HepG2 (cell line): ENCODE data around the gene RAC3. TPM values are rescaled to one million over a fixed set of nuclear protein-coding genes. Genes with fewer than 3 reads are reported as not detected.
A peak's percentile ranks its signal among the peaks of the same experiment; 100 is the strongest.

Source experiments
- BCLAF1 ChIP-seq: fragments of 450-650 bp; IDR thresholded peaks from 2 replicates; pipeline ENCODE4 v1.6.1; 2017; ENCODE audit warnings: mild to moderate bottlenecking
- CBX5 ChIP-seq: sonication (generic); formaldehyde crosslinking; IDR thresholded peaks from 2 replicates; pipeline ENCODE4 v1.4.0; 2020; ENCODE audit warnings: missing genetic modification reagents, borderline replicate concordance
- ELF3 ChIP-seq: IDR thresholded peaks from 2 replicates; pipeline ENCODE4 v1.6.1; 2016; ENCODE audit warnings: missing genetic modification reagents, missing compliant biosample characterization
- GPN1 ChIP-seq: sonication (generic); formaldehyde crosslinking; IDR thresholded peaks from 2 replicates; pipeline ENCODE4 v1.5.1; 2020; ENCODE audit warnings: missing genetic modification reagents, borderline replicate concordance
- MTF2 ChIP-seq: sonication (generic); formaldehyde crosslinking; IDR thresholded peaks from 2 replicates; pipeline ENCODE4 v1.5.0; 2020; ENCODE audit warnings: missing genetic modification reagents, borderline replicate concordance
- MYNN ChIP-seq: sonication (generic); formaldehyde crosslinking; IDR thresholded peaks from 2 replicates; pipeline ENCODE4 v1.4.0; 2020; ENCODE audit warnings: mild to moderate bottlenecking, low read depth, missing genetic modification reagents
- NAIF1 ChIP-seq: sonication (generic); formaldehyde crosslinking; IDR thresholded peaks from 2 replicates; pipeline ENCODE4 v1.5.0; 2020; ENCODE audit warnings: mild to moderate bottlenecking, missing genetic modification reagents, borderline replicate concordance
- PRPF4 ChIP-seq: fragments of 200-400 bp; formaldehyde crosslinking; IDR thresholded peaks from 2 replicates; pipeline ENCODE4 v1.6.1; 2016; ENCODE audit warnings: low read length, low read depth; ENCODE audit not compliant: poor library complexity, severe bottlenecking
- REST ChIP-seq, 2 experiments: IDR thresholded peaks; 2 replicates each; pipeline ENCODE4 v1.6.1; 2011 to 2012; ENCODE audit warnings: low read length in 2 of 2, borderline replicate concordance in 1 of 2, low read depth in 1 of 2, mild to moderate bottlenecking in 1 of 2, moderate library complexity in 1 of 2
- RXRB ChIP-seq: IDR thresholded peaks from 2 replicates; pipeline ENCODE4 v1.6.1; 2016; ENCODE audit warnings: borderline replicate concordance, missing genetic modification reagents, missing compliant biosample characterization
- SAFB2 ChIP-seq: sonication (generic); formaldehyde crosslinking; IDR thresholded peaks from 2 replicates; pipeline ENCODE4 v1.5.1; 2020; ENCODE audit warnings: missing genetic modification reagents, low read depth, mild to moderate bottlenecking, borderline replicate concordance
- SALL2 ChIP-seq: sonication (generic); formaldehyde crosslinking; IDR thresholded peaks from 2 replicates; pipeline ENCODE4 v1.8.1; 2023; ENCODE audit warnings: mild to moderate bottlenecking, missing genetic modification reagents, inconsistent platforms
- SIX1 ChIP-seq: sonication (generic); formaldehyde crosslinking; IDR thresholded peaks from 2 replicates; pipeline ENCODE4 v1.4.0; 2020; ENCODE audit warnings: missing genetic modification reagents, borderline replicate concordance
- SRSF4 ChIP-seq: fragments of 200-400 bp; formaldehyde crosslinking; IDR thresholded peaks from one replicate; pipeline ENCODE4 v1.6.1; 2018; ENCODE audit warnings: mild to moderate bottlenecking, low read depth, low read length, moderate library complexity; ENCODE audit not compliant: poor library complexity, severe bottlenecking
- TMF1 ChIP-seq: sonication (generic); formaldehyde crosslinking; IDR thresholded peaks from 2 replicates; pipeline ENCODE4 v1.8.1; 2022; ENCODE audit warnings: low read depth, missing genetic modification reagents
- TP53 ChIP-seq: sonication (generic); formaldehyde crosslinking; conservative IDR thresholded peaks from 2 replicates; pipeline ENCODE4 v1.4.0; 2020; ENCODE audit warnings: missing genetic modification reagents
- WIZ ChIP-seq: sonication (generic); formaldehyde crosslinking; IDR thresholded peaks from 2 replicates; pipeline ENCODE4 v1.5.1; 2020; ENCODE audit warnings: mild to moderate bottlenecking, missing genetic modification reagents
- ZNF224 ChIP-seq: sonication (generic); formaldehyde crosslinking; IDR thresholded peaks from 2 replicates; pipeline ENCODE4 v1.5.0; 2020; ENCODE audit warnings: mild to moderate bottlenecking, missing genetic modification reagents
- ZNF234 ChIP-seq: sonication (generic); formaldehyde crosslinking; conservative IDR thresholded peaks from 2 replicates; pipeline ENCODE4 v1.5.1; 2020; ENCODE audit warnings: mild to moderate bottlenecking, missing genetic modification reagents
- ZNF282 ChIP-seq: fragments of 450-650 bp; IDR thresholded peaks from 2 replicates; pipeline ENCODE4 v1.6.1; 2018; ENCODE audit not compliant: partially characterized antibody
- ZNF33A ChIP-seq: sonication (generic); formaldehyde crosslinking; IDR thresholded peaks from 2 replicates; pipeline ENCODE4 v1.5.1; 2020; ENCODE audit warnings: missing genetic modification reagents, mild to moderate bottlenecking, moderate library complexity, borderline replicate concordance
- ZNF430 ChIP-seq: sonication (generic); formaldehyde crosslinking; IDR thresholded peaks from 2 replicates; pipeline ENCODE4 v1.9.0; 2021; ENCODE audit warnings: mild to moderate bottlenecking, missing genetic modification reagents
- ZNF775 ChIP-seq: sonication (generic); formaldehyde crosslinking; IDR thresholded peaks from 2 replicates; pipeline ENCODE4 v1.4.0; 2020; ENCODE audit warnings: missing genetic modification reagents, mild to moderate bottlenecking, moderate library complexity, borderline replicate concordance
- ZSCAN12 ChIP-seq: sonication (generic); formaldehyde crosslinking; IDR thresholded peaks from 2 replicates; pipeline ENCODE4 v1.9.0; 2021; ENCODE audit warnings: mild to moderate bottlenecking, missing genetic modification reagents
- polyA plus RNA-seq, 8 experiments: library from polyadenylated mRNA; depleted of rRNA in 3 of 8; stranded (reverse) in 7 of 8; unstranded in 1 of 8; fragments of >200 nt; fragmentation: Illumina TruSeq in 4 of 8; extraction: Trizol in 4 of 8; gene quantifications; 2 replicates each; pipeline versions ENCODE4 v1.2.1 to v1.2.3, GENCODE V29; 2011 to 2016; ENCODE audit warnings: low read depth in 4 of 8, missing spikeins in 1 of 8, mixed read lengths in 1 of 8; ENCODE audit not compliant: insufficient read depth in 1 of 8
- total RNA-seq, 5 experiments: library from RNA; depleted of rRNA; stranded (reverse); fragments of >200 nt; fragmentation: Illumina TruSeq; extraction: Trizol; gene quantifications; 2 replicates each; pipeline ENCODE4 v1.2.3, GENCODE V29; 2016; ENCODE audit warnings: low read depth in 1 of 5

RAC3 gene
- total and polyA plus RNA-seq, 2 of the 13 experiments (the other 11 are each of a cell fraction or from before 2014, with no cell fraction given), result 10.5 to 21.3 TPM

GRCh38 chr17:82065638-82066303 lies 34.3 kb downstream of the RAC3 start, which contains the start of gene DUS1L (continued):
- TF ChIP-seq NAIF1 (CRISPR knock-in tag) (peak; percentile 52; the same call in 1 of the 2 replicates), SAFB2 (CRISPR knock-in tag) (peak; percentile 98), ZNF282 (no peak), ZNF430 (CRISPR knock-in tag) (peak; percentile 79; the same call in 1 of the 2 replicates), TP53 (peak; percentile 72), REST (IDR thresholded peaks at IDR 0.05; ENCODE audit: borderline replicate concordance in 1 of 2, low read depth in 1 of 2, low read length in 2 of 2) (peak in 1 of 2 experiments; percentile 32; a peak in 1 of 4 replicates), CBX5 (peak; percentile 94), SALL2 (CRISPR knock-in tag) (peak; percentile 95; the same call in 1 of the 2 replicates), ZNF234 (CRISPR knock-in tag) (0 out of 2 replicates have a peak, but pooled peaks have one; percentile 47), SIX1 (CRISPR knock-in tag) (0 out of 2 replicates have a peak, but pooled peaks have one; percentile 30), MYNN (no peak; the same call in 1 of the 2 replicates), ZNF775 (no peak), TMF1 (CRISPR knock-in tag) (peak; percentile 90; the same call in 1 of the 2 replicates), ZSCAN12 (CRISPR knock-in tag) (peak; percentile 66; the same call in 1 of the 2 replicates), WIZ (CRISPR knock-in tag) (no peak), PRPF4 (peak; percentile 96), ELF3 (CRISPR knock-in tag) (peak; percentile 73), RXRB (CRISPR knock-in tag) (peak; percentile 85), ZNF33A (no peak; the same call in 1 of the 2 replicates), ZNF224 (no peak; the same call in 1 of the 2 replicates), GPN1 (CRISPR knock-in tag) (0 out of 2 replicates have a peak, but pooled peaks have one; percentile 24), BCLAF1 (no peak), MTF2 (CRISPR knock-in tag) (no peak; the same call in 1 of the 2 replicates), SRSF4 (no peak)
